GM12865 (cell line): Measurements from ENCODE around the gene DENND10.

Experiments
- DNase-seq: peaks from one replicate; pipeline ENCODE4 v3.0.0; 2010; ENCODE audit warnings: low read depth
- H3K4me3 ChIP-seq: 2 replicates; pipeline ENCODE4 v1.5.1; 2011; ENCODE audit warnings: mild to moderate bottlenecking, low read depth, low read length, control low read depth
- TF ChIP-seq, protein P1 (sequence below): IDR thresholded peaks from 2 replicates; pipeline ENCODE4 v1.5.1; 2011; ENCODE audit warnings: low read length, control low read depth, low read depth, inconsistent platforms; ENCODE audit not compliant: insufficient read depth; ENCODE audit errors: missing control alignments

DENND10 gene

GRCh38 chr10:119120413-119120867 is 16.5 kb downstream of the DENND10 start:
- H3K4me3 ChIP-seq = no peak overlapping the region
- TF ChIP-seq, protein P1, sequence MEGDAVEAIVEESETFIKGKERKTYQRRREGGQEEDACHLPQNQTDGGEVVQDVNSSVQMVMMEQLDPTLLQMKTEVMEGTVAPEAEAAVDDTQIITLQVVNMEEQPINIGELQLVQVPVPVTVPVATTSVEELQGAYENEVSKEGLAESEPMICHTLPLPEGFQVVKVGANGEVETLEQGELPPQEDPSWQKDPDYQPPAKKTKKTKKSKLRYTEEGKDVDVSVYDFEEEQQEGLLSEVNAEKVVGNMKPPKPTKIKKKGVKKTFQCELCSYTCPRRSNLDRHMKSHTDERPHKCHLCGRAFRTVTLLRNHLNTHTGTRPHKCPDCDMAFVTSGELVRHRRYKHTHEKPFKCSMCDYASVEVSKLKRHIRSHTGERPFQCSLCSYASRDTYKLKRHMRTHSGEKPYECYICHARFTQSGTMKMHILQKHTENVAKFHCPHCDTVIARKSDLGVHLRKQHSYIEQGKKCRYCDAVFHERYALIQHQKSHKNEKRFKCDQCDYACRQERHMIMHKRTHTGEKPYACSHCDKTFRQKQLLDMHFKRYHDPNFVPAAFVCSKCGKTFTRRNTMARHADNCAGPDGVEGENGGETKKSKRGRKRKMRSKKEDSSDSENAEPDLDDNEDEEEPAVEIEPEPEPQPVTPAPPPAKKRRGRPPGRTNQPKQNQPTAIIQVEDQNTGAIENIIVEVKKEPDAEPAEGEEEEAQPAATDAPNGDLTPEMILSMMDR = no peak
- DNase-seq = peak; percentile 90

DNA sequence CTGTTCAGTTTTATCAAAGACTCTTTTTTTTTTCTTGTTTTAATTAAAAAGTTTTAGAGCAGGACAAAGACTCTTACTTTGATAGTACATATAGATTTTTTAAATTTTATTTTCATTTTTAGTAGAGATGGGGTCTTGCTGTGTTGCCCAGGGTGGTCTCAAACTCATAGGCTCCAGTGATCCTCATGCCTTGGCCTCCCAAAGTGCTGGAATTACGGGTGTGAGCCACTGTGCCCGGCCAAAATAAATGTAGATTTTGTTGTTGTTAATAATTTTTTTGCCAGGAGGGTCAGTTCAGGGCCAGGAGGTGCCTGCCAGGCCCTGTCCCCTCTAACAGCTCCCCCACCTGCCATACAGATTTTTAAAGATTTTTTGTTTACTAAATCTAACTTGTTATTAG is 17.0 kb downstream of the DENND10 start:
- no peak for DNase-seq
- H3K4me3 ChIP-seq = no peak overlapping the region
- TF ChIP-seq, protein P1 = no peak

DNA sequence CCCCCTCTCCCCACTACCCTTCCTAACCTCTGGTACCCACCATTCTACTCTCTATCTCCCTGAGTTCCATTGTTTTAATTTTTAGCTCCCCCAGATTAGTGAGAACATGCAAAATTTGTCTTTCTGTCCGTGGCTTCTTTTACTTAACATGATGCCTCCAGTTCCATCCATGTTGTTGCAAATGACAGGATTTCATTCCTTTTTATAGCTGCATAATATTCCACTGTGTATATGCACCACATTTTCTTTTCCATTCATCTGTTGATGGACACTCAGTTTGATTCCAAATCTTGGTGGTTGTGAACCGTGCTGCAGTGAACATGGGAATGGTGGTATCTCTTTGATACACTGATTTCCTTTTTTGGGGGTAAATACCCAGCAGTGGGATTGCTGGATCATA is 22.0 kb downstream of the DENND10 start:
- DNase-seq = no peak
- TF ChIP-seq, protein P1 = no peak
- no peak overlapping the region for H3K4me3 ChIP-seq

DNA sequence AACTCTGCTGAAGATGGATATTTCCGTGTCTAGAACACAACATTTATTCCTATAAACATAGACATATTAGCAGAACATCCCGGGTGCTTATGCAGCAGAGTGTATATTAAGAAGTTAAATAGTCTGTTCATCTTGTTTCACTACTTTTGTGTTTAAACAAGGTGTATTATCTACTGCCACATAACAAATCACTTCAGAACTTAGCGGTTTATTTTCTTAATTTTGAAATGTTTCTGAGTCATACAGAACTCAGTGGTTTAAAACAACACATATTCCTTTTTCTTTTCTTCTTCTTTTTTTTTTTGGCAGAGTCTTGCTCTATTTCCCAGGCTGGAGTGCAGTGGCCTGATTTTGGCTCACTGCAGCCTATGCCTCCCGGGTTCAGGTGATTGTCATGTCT is 25.8 kb downstream of the DENND10 start:
- no peak overlapping the region for H3K4me3 ChIP-seq
- TF ChIP-seq, protein P1 = no peak
- DNase-seq = no peak

DNA sequence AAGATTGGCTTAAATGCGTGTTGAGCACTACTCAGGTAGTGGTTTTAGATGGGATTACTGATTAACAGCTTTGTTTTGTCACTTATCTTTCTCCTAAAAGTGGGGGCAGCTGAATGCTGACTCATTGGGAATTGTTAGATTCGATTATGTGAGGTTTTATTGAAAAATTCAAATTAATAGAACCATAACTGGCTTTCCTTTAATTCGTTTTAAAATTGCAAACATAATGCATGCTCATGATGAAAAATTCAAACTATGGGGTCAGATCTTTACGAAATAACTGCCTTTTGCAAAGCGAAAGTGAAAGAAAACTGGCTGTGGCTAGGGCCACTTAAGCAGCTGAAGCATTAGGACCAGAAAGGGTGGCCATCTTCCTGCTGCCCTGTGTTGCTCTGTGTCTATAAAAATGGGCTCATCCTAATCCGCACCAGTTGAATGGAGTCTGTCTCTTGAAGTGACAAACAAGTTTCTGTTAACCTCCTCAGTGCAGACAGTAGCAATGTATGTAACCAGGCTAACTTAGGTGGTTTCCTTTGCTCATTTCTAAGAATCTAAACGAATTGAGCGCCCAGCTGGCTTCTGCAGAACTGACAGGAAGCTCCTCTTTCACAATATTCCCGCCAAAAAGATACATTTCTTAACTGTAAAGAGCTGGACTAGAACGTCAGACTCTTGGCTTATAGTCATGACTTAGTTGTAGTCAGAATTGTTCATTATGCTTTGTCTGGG is 27.8 kb downstream of the DENND10 start:
- H3K4me3 ChIP-seq = peak overlapping the region; percentile 37
- DNase-seq = peak; percentile 70
- TF ChIP-seq, protein P1 = no peak

GRCh38 chr10:119132521-119133345 is 28.8 kb downstream of the DENND10 start:
- DNase-seq = no peak
- TF ChIP-seq, protein P1 = no peak

More at GRCh38 chr10:119132521-119133345, 28.8 kb downstream of the DENND10 start:
- no peak overlapping the region for H3K4me3 ChIP-seq
